ENCODE measurements around the gene DNER. TPM values are rescaled to one million over a fixed set of nuclear protein-coding genes. Genes with fewer than 3 reads are reported as not detected.

DNER gene
- total RNA-seq, 1 experiment from 2014 or later, result 3.7 TPM

GRCh38 chr2:229650901-229651300 lies 63.5 kb downstream of the DNER start:
- ATAC-seq, result no peak

GRCh38 chr2:229650059-229650458 lies 64.3 kb downstream of the DNER start:
- no peaks in the 10 kb centered on the region for H3K36me3 Mint-ChIP-seq
- no peak for DNase-seq (ENCODE audit: low spot score)
- no peaks in the 10 kb centered on the region for H3K9me3 Mint-ChIP-seq
- H3K27ac Mint-ChIP-seq, result no peak overlapping the region
- ChIA-PET POLR2A (no interaction called here), CTCF (interaction anchor here (0.7 kb wide), 1 partner anchor 21 kb away, joined by 4 read pairs; no protein-coding TSS in a partner anchor)
- ATAC-seq, result no peak
- peaks cover 18% of the 10 kb centered on the region for H3K4me1 Mint-ChIP-seq
- H3K27me3 Mint-ChIP-seq (ENCODE audit: low read depth), result no peaks in the 10 kb centered on the region
- H3K4me3 Mint-ChIP-seq, result no peak overlapping the region
- no peak for TF ChIP-seq ETV6 (CRISPR knock-in tag; IDR thresholded peaks at IDR 0.05)
- TF ChIP-seq PRRX2 (CRISPR knock-in tag; IDR thresholded peaks at IDR 0.05), result no peak
- no peak for TF ChIP-seq ZNF138 (CRISPR knock-in tag; conservative IDR thresholded peaks at IDR 0.05)
- no peak for TF ChIP-seq SP1 (CRISPR knock-in tag; conservative IDR thresholded peaks at IDR 0.05)
- no peak for TF ChIP-seq FOXP4 (CRISPR knock-in tag; IDR thresholded peaks at IDR 0.05)
- TF ChIP-seq CREM (CRISPR knock-in tag; IDR thresholded peaks at IDR 0.05), result no peak
- TF ChIP-seq ZBTB21 (CRISPR knock-in tag; IDR thresholded peaks at IDR 0.05; ENCODE audit: borderline replicate concordance), result no peak
- TF ChIP-seq ZNF263 (CRISPR knock-in tag; IDR thresholded peaks at IDR 0.05; ENCODE audit: low read depth), result no peak
- TF ChIP-seq ATF6 (CRISPR knock-in tag; IDR thresholded peaks at IDR 0.05), result no peak
- TF ChIP-seq FOXK1 (CRISPR knock-in tag; IDR thresholded peaks at IDR 0.05), result no peak

More at GRCh38 chr2:229650901-229651300, 63.5 kb downstream of the DNER start:
- Mint-ChIP-seq H3K9me3 (no peaks in the 10 kb centered on the region), H3K27ac (no peak overlapping the region), H3K4me3 (no peak overlapping the region), H3K36me3 (no peaks in the 10 kb centered on the region), H3K4me1 (peaks cover 18% of the 10 kb centered on the region), H3K27me3 (ENCODE audit: low read depth) (no peaks in the 10 kb centered on the region)
- ChIA-PET CTCF (no interaction called here), POLR2A (no interaction called here)
- TF ChIP-seq JUN (CRISPR knock-in tag; IDR thresholded peaks at IDR 0.05) (no peak), ATF1 (CRISPR knock-in tag; IDR thresholded peaks at IDR 0.05) (no peak), SOX15 (CRISPR knock-in tag; IDR thresholded peaks at IDR 0.05) (no peak), ERG (CRISPR knock-in tag; IDR thresholded peaks at IDR 0.05) (no peak), JAZF1 (CRISPR knock-in tag; IDR thresholded peaks at IDR 0.05) (no peak), NR3C1 (CRISPR knock-in tag; conservative IDR thresholded peaks at IDR 0.05; ENCODE audit: low read depth) (no peak), PRRX2 (CRISPR knock-in tag; IDR thresholded peaks at IDR 0.05) (no peak), ZNF416 (CRISPR knock-in tag; IDR thresholded peaks at IDR 0.05) (no peak), ATF2 (CRISPR knock-in tag; IDR thresholded peaks at IDR 0.05; ENCODE audit: borderline replicate concordance, low read depth) (no peak), ZNF532 (CRISPR knock-in tag; IDR thresholded peaks at IDR 0.05; ENCODE audit: borderline replicate concordance) (no peak)
- no peak for DNase-seq (ENCODE audit: low spot score)

Measured in WTC11 (cell line).